SK-N-SH treated with all-trans-retinoic acid at 6 μM for 48 hours (cell line): ENCODE results near the gene PRDM10.

ENCODE experiments used
- CSRNP3 ChIP-seq: fragments of 250-450 bp; sonication (Bioruptor Pico); IDR thresholded peaks from 2 replicates; pipeline ENCODE4 v1.5.1; 2021; ENCODE audit warnings: mild to moderate bottlenecking, moderate library complexity
- ESRRG ChIP-seq: fragments of 250-450 bp; sonication (Bioruptor Pico); IDR thresholded peaks from 2 replicates; pipeline ENCODE4 v1.6.1; 2021; ENCODE audit warnings: mild to moderate bottlenecking
- ISL1 ChIP-seq: fragments of 250-450 bp; sonication (Bioruptor Pico); IDR thresholded peaks from 2 replicates; pipeline ENCODE4 v2.1.2; 2022; ENCODE audit warnings: mild to moderate bottlenecking, moderate library complexity
- ZC3H10 ChIP-seq: fragments of 250-450 bp; sonication (Bioruptor Pico); IDR thresholded peaks from 2 replicates; pipeline ENCODE4 v1.5.1; 2021; ENCODE audit warnings: mild to moderate bottlenecking, moderate library complexity
- TF ChIP-seq, protein P1 (sequence below): fragments of 250-450 bp; sonication (Bioruptor Pico); IDR thresholded peaks from 2 replicates; pipeline ENCODE4 v1.5.1; 2020; ENCODE audit warnings: low read depth, mild to moderate bottlenecking, moderate library complexity
- TF ChIP-seq, protein P2 (sequence below): fragments of 250-450 bp; sonication (Bioruptor Pico); IDR thresholded peaks from 2 replicates; pipeline ENCODE4 v1.8.0; 2021; ENCODE audit warnings: low read depth, mild to moderate bottlenecking, moderate library complexity, borderline replicate concordance

DNA sequence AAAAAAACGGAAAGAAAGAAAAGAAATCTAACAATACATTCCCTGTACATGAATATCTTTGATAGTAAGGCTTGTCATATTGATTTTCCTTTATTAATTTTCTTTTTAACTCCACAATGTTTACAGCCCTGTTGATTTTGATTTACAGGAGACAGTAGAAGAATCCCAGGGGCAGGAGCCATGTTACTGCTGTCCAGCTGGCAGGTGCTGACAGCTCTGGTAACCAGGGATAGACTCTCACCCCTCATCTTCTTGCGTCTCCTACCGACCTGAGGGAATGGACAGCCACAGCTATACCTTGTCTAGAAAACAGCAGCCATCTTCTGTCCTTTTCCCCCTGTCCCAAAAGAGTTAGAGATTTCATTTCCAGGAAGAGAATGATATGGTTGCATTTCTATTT lies 37.4 kb downstream of the PRDM10 start:
- no peak for TF ChIP-seq ESRRG (CRISPR knock-in tag)
- TF ChIP-seq, protein P1, sequence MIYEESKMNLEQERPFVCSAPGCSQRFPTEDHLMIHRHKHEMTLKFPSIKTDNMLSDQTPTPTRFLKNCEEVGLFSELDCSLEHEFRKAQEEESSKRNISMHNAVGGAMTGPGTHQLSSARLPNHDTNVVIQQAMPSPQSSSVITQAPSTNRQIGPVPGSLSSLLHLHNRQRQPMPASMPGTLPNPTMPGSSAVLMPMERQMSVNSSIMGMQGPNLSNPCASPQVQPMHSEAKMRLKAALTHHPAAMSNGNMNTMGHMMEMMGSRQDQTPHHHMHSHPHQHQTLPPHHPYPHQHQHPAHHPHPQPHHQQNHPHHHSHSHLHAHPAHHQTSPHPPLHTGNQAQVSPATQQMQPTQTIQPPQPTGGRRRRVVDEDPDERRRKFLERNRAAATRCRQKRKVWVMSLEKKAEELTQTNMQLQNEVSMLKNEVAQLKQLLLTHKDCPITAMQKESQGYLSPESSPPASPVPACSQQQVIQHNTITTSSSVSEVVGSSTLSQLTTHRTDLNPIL (CRISPR knock-in tag) = no peak
- TF ChIP-seq ISL1 = no peak
- TF ChIP-seq, protein P2, sequence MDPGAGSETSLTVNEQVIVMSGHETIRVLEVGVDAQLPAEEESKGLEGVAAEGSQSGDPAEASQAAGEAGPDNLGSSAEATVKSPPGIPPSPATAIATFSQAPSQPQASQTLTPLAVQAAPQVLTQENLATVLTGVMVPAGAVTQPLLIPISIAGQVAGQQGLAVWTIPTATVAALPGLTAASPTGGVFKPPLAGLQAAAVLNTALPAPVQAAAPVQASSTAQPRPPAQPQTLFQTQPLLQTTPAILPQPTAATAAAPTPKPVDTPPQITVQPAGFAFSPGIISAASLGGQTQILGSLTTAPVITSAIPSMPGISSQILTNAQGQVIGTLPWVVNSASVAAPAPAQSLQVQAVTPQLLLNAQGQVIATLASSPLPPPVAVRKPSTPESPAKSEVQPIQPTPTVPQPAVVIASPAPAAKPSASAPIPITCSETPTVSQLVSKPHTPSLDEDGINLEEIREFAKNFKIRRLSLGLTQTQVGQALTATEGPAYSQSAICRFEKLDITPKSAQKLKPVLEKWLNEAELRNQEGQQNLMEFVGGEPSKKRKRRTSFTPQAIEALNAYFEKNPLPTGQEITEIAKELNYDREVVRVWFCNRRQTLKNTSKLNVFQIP = no peak
- TF ChIP-seq CSRNP3 (CRISPR knock-in tag) = no peak
- TF ChIP-seq ZC3H10 = no peak
